Mesenchymal stem cell (in vitro differentiated cells and primary cell): ENCODE measurements around the gene B9D1.
A peak's percentile ranks its signal among the peaks of the same experiment; 100 is the strongest.

ENCODE experiments used
- DNase-seq: peaks from one replicate; pipeline ENCODE4 v3.0.0-alpha.2; 2013
- H2AFZ ChIP-seq: one replicate; pipeline ENCODE4 v1.6.1; 2013; ENCODE audit warnings: low read depth, mild to moderate bottlenecking, control low read depth, inconsistent platforms, low read length, moderate library complexity
- H2AK5ac ChIP-seq: 2 replicates; pipeline ENCODE4 v1.6.1; 2013; ENCODE audit warnings: low read length, moderate library complexity, mild to moderate bottlenecking, inconsistent platforms; ENCODE audit not compliant: severe bottlenecking
- H2BK120ac ChIP-seq: one replicate; pipeline ENCODE4 v1.6.1; 2013; ENCODE audit warnings: low read depth, mild to moderate bottlenecking, inconsistent platforms, low read length, moderate library complexity
- H2BK12ac ChIP-seq, 2 experiments: one replicate each; pipeline ENCODE4 v1.6.1; 2013; ENCODE audit warnings: inconsistent platforms in 2 of 2, low read length in 2 of 2, mild to moderate bottlenecking in 2 of 2, moderate library complexity in 2 of 2, control low read depth in 1 of 2
- H2BK15ac ChIP-seq: one replicate; pipeline ENCODE4 v1.6.1; 2013; ENCODE audit warnings: mild to moderate bottlenecking, low read depth, inconsistent platforms; ENCODE audit not compliant: poor library complexity, severe bottlenecking
- H2BK5ac ChIP-seq: 2 replicates; pipeline ENCODE4 v1.6.1; 2013; ENCODE audit warnings: low read depth, mild to moderate bottlenecking, low read length, control low read depth, inconsistent platforms; ENCODE audit not compliant: poor library complexity, severe bottlenecking
- H3K14ac ChIP-seq, 2 experiments: one replicate each; pipeline ENCODE4 v1.6.1; 2013; ENCODE audit warnings: inconsistent platforms in 2 of 2, low read length in 2 of 2, control low read depth in 1 of 2, mild to moderate bottlenecking in 1 of 2, moderate library complexity in 1 of 2
- H3K18ac ChIP-seq, 2 experiments: one replicate each; pipeline ENCODE4 v1.6.1; 2013; ENCODE audit warnings: inconsistent platforms in 2 of 2, low read length in 2 of 2, control low read depth in 1 of 2, low read depth in 1 of 2, mild to moderate bottlenecking in 1 of 2
- H3K23ac ChIP-seq, 2 experiments: one replicate each; pipeline ENCODE4 v1.6.1; 2013; ENCODE audit warnings: inconsistent platforms in 2 of 2, low read length in 2 of 2, mild to moderate bottlenecking in 2 of 2, moderate library complexity in 2 of 2, control low read depth in 1 of 2
- H3K27ac ChIP-seq: 2 replicates; pipeline ENCODE4 v1.5.1; 2013; ENCODE audit warnings: mild to moderate bottlenecking, moderate library complexity, low read length, control low read depth, inconsistent platforms; ENCODE audit not compliant: poor library complexity, severe bottlenecking
- H3K27me3 ChIP-seq, 2 experiments: 2 replicates each; pipeline versions ENCODE4 v1.6.1 to v1.7.0; 2013; ENCODE audit warnings: low read length in 2 of 2, mild to moderate bottlenecking in 2 of 2, moderate library complexity in 2 of 2, control low read depth in 1 of 2, inconsistent platforms in 1 of 2; ENCODE audit not compliant: control insufficient read depth in 1 of 2, insufficient read depth in 1 of 2
- H3K36me3 ChIP-seq, 2 experiments: 2 replicates each; pipeline versions ENCODE4 v1.6.1 to v1.7.0; 2013; ENCODE audit warnings: low read length in 2 of 2, control low read depth in 1 of 2, inconsistent platforms in 1 of 2, low read depth in 1 of 2, mild to moderate bottlenecking in 1 of 2; ENCODE audit not compliant: insufficient read depth in 2 of 2, control insufficient read depth in 1 of 2
- H3K4ac ChIP-seq, 2 experiments: one replicate each; pipeline ENCODE4 v1.6.1; 2013; ENCODE audit warnings: inconsistent platforms in 2 of 2, low read length in 2 of 2, mild to moderate bottlenecking in 2 of 2, moderate library complexity in 2 of 2, control low read depth in 1 of 2, low read depth in 1 of 2
- H3K4me1 ChIP-seq: 2 replicates; pipeline ENCODE4 v1.6.1; 2013; ENCODE audit warnings: low read depth, low read length, control low read depth; ENCODE audit not compliant: control insufficient read depth, insufficient read depth
- H3K4me2 ChIP-seq: 2 replicates; pipeline ENCODE4 v1.6.1; 2013; ENCODE audit warnings: low read length, mild to moderate bottlenecking, inconsistent platforms; ENCODE audit not compliant: poor library complexity, severe bottlenecking
- H3K4me3 ChIP-seq, 2 experiments: 2 replicates each; pipeline versions ENCODE4 v1.5.1 to v1.7.0; 2013; ENCODE audit warnings: low read length in 2 of 2, mild to moderate bottlenecking in 2 of 2, control low read depth in 1 of 2, low read depth in 1 of 2; ENCODE audit not compliant: insufficient read depth in 1 of 2
- H3K79me1 ChIP-seq: replicated peaks from 2 replicates; pipeline ENCODE4 v1.6.1; 2013; ENCODE audit warnings: mild to moderate bottlenecking, control low read depth, low read length, inconsistent platforms; ENCODE audit not compliant: poor library complexity, severe bottlenecking
- H3K9ac ChIP-seq: 2 replicates; pipeline ENCODE4 v1.7.0; 2013; ENCODE audit warnings: mild to moderate bottlenecking, low read length, moderate library complexity
- H3K9me3 ChIP-seq: 2 replicates; pipeline ENCODE4 v1.7.0; 2013; ENCODE audit warnings: mild to moderate bottlenecking, low read length; ENCODE audit not compliant: control insufficient read depth
- H4K8ac ChIP-seq: one replicate; pipeline ENCODE4 v1.6.1; 2013; ENCODE audit warnings: inconsistent platforms, mild to moderate bottlenecking, low read length, moderate library complexity
- H4K91ac ChIP-seq: one replicate; pipeline ENCODE4 v1.6.1; 2013; ENCODE audit warnings: mild to moderate bottlenecking, low read length, inconsistent platforms
- WGBS: methylation state at CpG from one replicate; pipeline ENCODE4 v1.1.7; 2013; ENCODE audit warnings: mixed read lengths; 5-methylcytosine and 5-hydroxymethylcytosine counted together

Gene B9D1

DNA sequence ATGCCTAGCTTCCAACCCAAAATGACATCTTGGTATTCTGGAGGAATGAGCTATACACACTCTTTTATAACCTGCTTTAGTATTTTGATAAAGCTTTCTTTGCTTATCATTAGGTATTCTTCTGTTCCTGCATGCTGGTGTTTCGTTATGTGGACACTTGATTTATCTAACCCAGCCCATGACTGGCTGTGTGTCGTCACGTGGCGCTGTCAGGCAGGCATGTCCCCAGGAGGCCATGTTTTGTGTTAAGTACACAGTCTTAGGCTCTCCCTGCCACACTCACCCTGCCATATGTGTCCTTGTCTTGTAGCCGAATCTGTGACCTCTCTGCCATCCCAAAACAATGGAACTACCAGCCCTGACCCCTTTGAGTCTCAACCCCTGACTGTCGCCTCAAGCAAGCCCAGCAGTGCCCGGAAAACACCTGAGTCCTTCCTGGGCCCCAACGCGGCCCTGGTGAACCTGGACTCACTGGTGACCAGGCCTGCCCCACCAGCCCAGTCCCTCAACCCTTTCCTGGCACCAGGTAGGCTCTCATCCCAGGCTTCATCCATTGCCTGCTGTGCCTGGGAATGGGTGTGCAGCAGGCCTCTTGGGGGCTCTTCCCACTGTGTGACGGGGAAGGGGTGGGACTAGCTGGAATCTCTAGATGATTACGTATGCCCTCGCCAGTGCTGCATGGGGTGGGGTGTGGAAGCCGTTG is 30.8 kb downstream of the B9D1 start:
- Histone ChIP-seq H3K14ac (peak overlapping the region in 1 of 2 experiments; percentile 63), H4K8ac (no peak overlapping the region), H3K18ac (peak overlapping the region in 1 of 2 experiments; percentile 80), H2BK12ac (peak overlapping the region in 1 of 2 experiments; percentile 65), H2AK5ac (peak overlapping the region; percentile 98), H2BK120ac (no peak overlapping the region), H3K27ac (peak overlapping the region; percentile 75), H2BK15ac (no peak overlapping the region), H3K4me3 (no peak overlapping the region), H3K27me3 (no peaks in the 10 kb centered on the region), H3K4me1 (peaks cover 43% of the 10 kb centered on the region), H2BK5ac (peak overlapping the region; percentile 70), H3K79me1 (peaks cover 20% of the 10 kb centered on the region), H3K23ac (no peak overlapping the region), H3K9ac (peak overlapping the region; percentile 47), H3K36me3 (peaks cover 42 to 65% of the 10 kb centered on the region in 2 experiments), H2AFZ (no peak overlapping the region), H3K4ac (peak overlapping the region in 1 of 2 experiments; percentile 24), H3K4me2 (no peak overlapping the region), H4K91ac (peak overlapping the region; percentile 25), H3K9me3 (no peaks in the 10 kb centered on the region)
- 96% methylated on average over 13 of the region's 13 CpGs for WGBS
- no peak for DNase-seq

DNA sequence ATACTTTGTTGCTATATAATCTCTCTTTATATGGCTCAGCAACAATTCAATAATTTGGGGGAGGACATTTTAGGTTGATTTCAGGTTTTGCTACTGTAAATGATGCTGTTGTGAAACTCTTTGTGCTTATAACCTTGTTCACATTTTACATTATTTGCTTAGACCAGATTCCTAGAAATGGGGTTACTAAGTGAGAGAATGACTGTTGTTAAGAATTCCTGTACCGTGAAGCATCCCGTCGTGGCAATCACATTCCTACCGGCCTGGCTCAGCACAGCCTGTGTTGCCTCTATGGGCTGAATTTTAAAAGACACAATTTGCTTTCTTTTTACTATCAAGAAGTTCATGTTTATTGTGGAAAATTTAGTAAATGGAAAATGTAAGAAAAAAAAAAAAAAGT is 31.4 kb downstream of the B9D1 start:
- peaks cover 36 to 60% of the 10 kb centered on the region in 2 experiments for H3K36me3 ChIP-seq
- WGBS, result 46% methylated on average over 4 of the region's 4 CpGs
- H3K9ac ChIP-seq, result peak overlapping the region; percentile 56
- H4K8ac ChIP-seq, result no peak overlapping the region
- no peak overlapping the region for H2BK5ac ChIP-seq
- H3K4ac ChIP-seq, result no peak overlapping the region
- peaks cover 20% of the 10 kb centered on the region for H3K79me1 ChIP-seq
- H2BK15ac ChIP-seq, result no peak overlapping the region
- H2AFZ ChIP-seq, result no peak overlapping the region
- H2AK5ac ChIP-seq, result no peak overlapping the region
- H3K4me2 ChIP-seq, result no peak overlapping the region
- H3K27me3 ChIP-seq, result no peaks in the 10 kb centered on the region
- no peak overlapping the region for H2BK120ac ChIP-seq
- H2BK12ac ChIP-seq, result no peak overlapping the region
- H3K27ac ChIP-seq, result peak overlapping the region; percentile 75
- peak; percentile 77 for DNase-seq
- H3K23ac ChIP-seq, result no peak overlapping the region
- H3K4me1 ChIP-seq, result peaks cover 44% of the 10 kb centered on the region
- H3K18ac ChIP-seq, result no peak overlapping the region
- H4K91ac ChIP-seq, result no peak overlapping the region
- no peak overlapping the region for H3K14ac ChIP-seq
- no peaks in the 10 kb centered on the region for H3K9me3 ChIP-seq
- H3K4me3 ChIP-seq, result no peak overlapping the region

GRCh38 chr17:19330271-19330670 is 32.3 kb downstream of the B9D1 start:
- Histone ChIP-seq H3K4ac (no peak overlapping the region), H3K79me1 (peaks cover 18% of the 10 kb centered on the region), H4K8ac (no peak overlapping the region), H2BK120ac (no peak overlapping the region), H3K36me3 (peaks cover 31 to 52% of the 10 kb centered on the region in 2 experiments), H3K9me3 (peaks cover 2% of the 10 kb centered on the region), H2AFZ (no peak overlapping the region), H3K9ac (no peak overlapping the region), H3K18ac (no peak overlapping the region), H3K4me1 (peaks cover 44% of the 10 kb centered on the region), H3K14ac (no peak overlapping the region), H3K27me3 (no peaks in the 10 kb centered on the region), H2BK12ac (no peak overlapping the region), H3K27ac (peak overlapping the region; percentile 17), H4K91ac (no peak overlapping the region), H2BK5ac (no peak overlapping the region), H2AK5ac (peak overlapping the region; percentile 4), H3K4me2 (no peak overlapping the region), H3K4me3 (no peak overlapping the region), H2BK15ac (no peak overlapping the region), H3K23ac (no peak overlapping the region)
- 96% methylated on average over 3 of the region's 3 CpGs for WGBS
- no peak for DNase-seq

- Histone ChIP-seq H3K9ac (no peak overlapping the region), H3K4me3 (no peak overlapping the region), H3K23ac (no peak overlapping the region), H2BK5ac (no peak overlapping the region), H4K91ac (no peak overlapping the region), H3K14ac (no peak overlapping the region), H4K8ac (no peak overlapping the region), H3K4me2 (no peak overlapping the region), H2BK120ac (no peak overlapping the region), H3K4ac (no peak overlapping the region), H2AK5ac (peak overlapping the region; percentile 4), H3K27me3 (no peaks in the 10 kb centered on the region), H2BK15ac (no peak overlapping the region), H3K18ac (no peak overlapping the region), H3K36me3 (peaks cover 31 to 52% of the 10 kb centered on the region in 2 experiments), H3K27ac (no peak overlapping the region), H2BK12ac (no peak overlapping the region), H3K79me1 (peaks cover 18% of the 10 kb centered on the region), H3K4me1 (peaks cover 44% of the 10 kb centered on the region), H2AFZ (no peak overlapping the region), H3K9me3 (peaks cover 2% of the 10 kb centered on the region)
- 100% methylated on average over 1 of the region's 2 CpGs for WGBS
- no peak for DNase-seq
Observed at GRCh38 chr17:19329839-19330238, 32.7 kb downstream of the B9D1 start.
